DND-41 (cell line): ENCODE data around the gene ADH1C.

ENCODE experiments used
- CTCF ChIP-seq: IDR thresholded peaks from 2 replicates; pipeline ENCODE4 v1.5.1; 2012; ENCODE audit warnings: borderline replicate concordance, low read length, moderate library complexity, mild to moderate bottlenecking; ENCODE audit not compliant: poor library complexity, severe bottlenecking; ENCODE audit errors: extremely low read depth
- EZH2 ChIP-seq: IDR thresholded peaks from 3 replicates; pipeline ENCODE4 v1.6.1; 2012; ENCODE audit warnings: borderline replicate concordance, low read depth, mild to moderate bottlenecking, moderate library complexity, low read length, inconsistent platforms; ENCODE audit not compliant: severe bottlenecking

DNA sequence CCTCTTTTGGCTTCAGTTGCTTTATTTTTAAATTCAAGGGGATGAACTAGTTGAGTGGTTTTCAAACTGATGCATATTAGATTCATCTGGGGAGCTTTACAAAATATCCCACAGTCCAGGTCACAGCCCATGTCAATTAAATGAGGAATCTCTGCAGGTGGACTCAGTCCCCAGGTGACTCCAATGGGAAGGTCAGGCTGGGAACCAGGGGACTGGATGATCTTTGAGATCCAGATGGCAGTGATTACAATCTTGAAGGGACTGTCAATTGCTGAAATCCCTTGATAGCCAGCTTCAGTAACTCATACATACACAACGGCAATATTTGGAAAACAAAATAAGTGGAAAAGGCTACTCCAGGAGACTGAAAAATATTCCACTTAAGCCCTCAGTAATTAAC lies 38.3 kb downstream of the ADH1C start:
- TF ChIP-seq CTCF (no peak), EZH2 (no peak)
